HFFc6 (cell line): ENCODE data around the gene PDE4B. TPM values are rescaled to one million over a fixed set of nuclear protein-coding genes. Genes with fewer than 3 reads are reported as not detected.
"Not testable (repeated sequence)": the region's sequence is repeated elsewhere in the genome, so short reads cannot be mapped to it uniquely, and the experiment has no call there.

Experiments
- DNase-seq: peaks from one replicate; pipeline ENCODE4 v3.0.0-alpha.2; 2018
- H3K27ac Mint-ChIP-seq: 2 replicates; pipeline ENCODE4 v1.8.0; 2020; ENCODE audit warnings: mild to moderate bottlenecking, mixed read lengths
- H3K27me3 Mint-ChIP-seq: 2 replicates; pipeline ENCODE4 v1.8.0; 2021; ENCODE audit warnings: mild to moderate bottlenecking, moderate library complexity, mixed read lengths; ENCODE audit not compliant: insufficient read depth
- H3K36me3 Mint-ChIP-seq: 2 replicates; pipeline ENCODE4 v1.8.0; 2021; ENCODE audit warnings: low read depth, mixed read lengths
- H3K4me1 Mint-ChIP-seq: 2 replicates; pipeline ENCODE4 v1.8.0; 2020; ENCODE audit warnings: low read depth, mixed read lengths
- H3K4me3 Mint-ChIP-seq: 2 replicates; pipeline ENCODE4 v1.8.0; 2020; ENCODE audit warnings: mild to moderate bottlenecking, moderate library complexity, mixed read lengths
- H3K9me3 Mint-ChIP-seq: 2 replicates; pipeline ENCODE4 v1.8.0; 2020; ENCODE audit warnings: mild to moderate bottlenecking, mixed read lengths
- CTCF ChIP-seq: fragments of 200-600 bp; sonication (generic); IDR thresholded peaks from 2 replicates; pipeline ENCODE4 v1.5.0; 2021; ENCODE audit warnings: antibody characterized with exemption, mild to moderate bottlenecking
- total RNA-seq, 6 experiments: library from RNA; stranded (reverse); fragmentation: NEBNext Ultra II Directional; extraction: Animal tissue kit (Norgen Biotek cat#: 25700); gene quantifications; 2 replicates in 1 of 6; 3 replicates in 5 of 6; pipeline ENCODE4 v1.2.3, GENCODE V29; 2021

PDE4B gene
- total RNA-seq, 6 experiments from 2014 or later: 34.9 to 57.6 (median 42.8) TPM

- H3K9me3 Mint-ChIP-seq: no peaks in the 10 kb centered on the region
- DNase-seq: no peak
- peaks cover 4% of the 10 kb centered on the region; the same call in 1 of the 2 replicates for H3K27me3 Mint-ChIP-seq
These were observed 320.2 kb downstream of the PDE4B start for GRCh38 chr1:66112744-66113400.

GRCh38 chr1:66119148-66119547 lies 326.5 kb downstream of the PDE4B start:
- peaks cover 5% of the 10 kb centered on the region for H3K27me3 Mint-ChIP-seq

More at GRCh38 chr1:66112744-66113400, 320.2 kb downstream of the PDE4B start:
- Mint-ChIP-seq H3K27ac (no peak overlapping the region), H3K4me3 (no peak overlapping the region), H3K36me3 (no peaks in the 10 kb centered on the region), H3K4me1 (no peaks in the 10 kb centered on the region)
- TF ChIP-seq CTCF: no peak

GRCh38 chr1:66124670-66125069 lies 332.0 kb downstream of the PDE4B start:
- no peak overlapping the region for H3K4me3 Mint-ChIP-seq
- no peaks in the 10 kb centered on the region for H3K4me1 Mint-ChIP-seq
- peaks cover 5% of the 10 kb centered on the region for H3K27me3 Mint-ChIP-seq
- H3K27ac Mint-ChIP-seq: no peak overlapping the region
- H3K36me3 Mint-ChIP-seq: no peaks in the 10 kb centered on the region
- no peak for DNase-seq
- H3K9me3 Mint-ChIP-seq: no peaks in the 10 kb centered on the region
- no peak for TF ChIP-seq CTCF

More at GRCh38 chr1:66119148-66119547, 326.5 kb downstream of the PDE4B start:
- no peak for DNase-seq
- Mint-ChIP-seq H3K4me1 (no peaks in the 10 kb centered on the region), H3K4me3 (no peak overlapping the region), H3K9me3 (no peaks in the 10 kb centered on the region), H3K36me3 (no peaks in the 10 kb centered on the region), H3K27ac (no peak overlapping the region)
- no peak for TF ChIP-seq CTCF

- not testable (repeated sequence) for H3K36me3 Mint-ChIP-seq, H3K4me1 Mint-ChIP-seq, H3K9me3 Mint-ChIP-seq, DNase-seq, H3K27me3 Mint-ChIP-seq, H3K4me3 Mint-ChIP-seq, H3K27ac Mint-ChIP-seq
These were observed 335.9 kb downstream of the PDE4B start for GRCh38 chr1:66128641-66129040.

GRCh38 chr1:66132324-66132723 lies 339.6 kb downstream of the PDE4B start:
- no peak overlapping the region for H3K27ac Mint-ChIP-seq
- no peaks in the 10 kb centered on the region; the same call in 1 of the 2 replicates for H3K4me1 Mint-ChIP-seq
- H3K4me3 Mint-ChIP-seq: no peak overlapping the region
- no peaks in the 10 kb centered on the region for H3K9me3 Mint-ChIP-seq
- no peaks in the 10 kb centered on the region for H3K36me3 Mint-ChIP-seq
- no peak for DNase-seq
- H3K27me3 Mint-ChIP-seq: no peaks in the 10 kb centered on the region; the same call in none of the 2 replicates
- no peak for TF ChIP-seq CTCF

DNA sequence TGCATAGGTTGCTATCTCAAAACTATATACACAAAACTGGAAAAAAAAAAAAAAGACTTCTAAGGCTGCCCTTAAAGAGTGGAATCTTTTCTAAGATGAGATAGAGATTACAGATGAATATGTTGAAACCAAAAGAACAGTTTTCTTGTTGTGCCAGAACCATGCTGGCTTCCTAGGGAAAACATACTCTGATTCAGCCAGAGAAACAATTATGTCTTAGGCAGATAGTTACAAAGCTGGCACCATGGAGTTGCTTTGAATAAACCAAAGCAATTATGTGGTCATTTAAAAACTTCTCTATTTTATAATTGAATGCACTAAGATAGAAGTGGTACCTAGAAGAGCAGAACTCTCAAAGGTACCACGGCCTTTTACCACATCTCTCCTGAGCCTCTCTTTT lies 341.3 kb downstream of the PDE4B start:
- H3K27ac Mint-ChIP-seq: no peak overlapping the region
- no peak for TF ChIP-seq CTCF
- no peaks in the 10 kb centered on the region for H3K9me3 Mint-ChIP-seq
- H3K4me1 Mint-ChIP-seq: no peaks in the 10 kb centered on the region; the same call in 1 of the 2 replicates
- no peak for DNase-seq
- no peak overlapping the region for H3K4me3 Mint-ChIP-seq
- H3K27me3 Mint-ChIP-seq: no peaks in the 10 kb centered on the region; the same call in none of the 2 replicates
- H3K36me3 Mint-ChIP-seq: no peaks in the 10 kb centered on the region
